Trophoblast cell (in vitro differentiated cells and primary cell): Measurements from ENCODE around the gene MEAF6.
A peak's percentile ranks its signal among the peaks of the same experiment; 100 is the strongest.

ENCODE experiments used
- DNase-seq, 2 donors: peaks; one replicate each; pipeline ENCODE4 v3.0.0-alpha.2; 2016
- H2AFZ ChIP-seq: 2 replicates; pipeline ENCODE4 v1.6.1; 2013; ENCODE audit warnings: low read length, moderate library complexity, mild to moderate bottlenecking; ENCODE audit not compliant: insufficient read depth, poor library complexity
- H2AK5ac ChIP-seq: 2 replicates; pipeline ENCODE4 v1.6.1; 2013; ENCODE audit warnings: mild to moderate bottlenecking, low read length
- H2BK120ac ChIP-seq: 2 replicates; pipeline ENCODE4 v1.6.1; 2013; ENCODE audit warnings: low read length, mild to moderate bottlenecking, moderate library complexity; ENCODE audit not compliant: insufficient read depth, poor library complexity
- H2BK12ac ChIP-seq: 2 replicates; pipeline ENCODE4 v1.6.1; 2013; ENCODE audit warnings: mild to moderate bottlenecking, low read length, moderate library complexity
- H2BK5ac ChIP-seq: 2 replicates; pipeline ENCODE4 v1.6.1; 2013; ENCODE audit warnings: low read length, low read depth, moderate library complexity, mild to moderate bottlenecking; ENCODE audit not compliant: poor library complexity
- H3K14ac ChIP-seq: 2 replicates; pipeline ENCODE4 v1.6.1; 2013; ENCODE audit warnings: mild to moderate bottlenecking, low read length
- H3K18ac ChIP-seq: 2 replicates; pipeline ENCODE4 v1.6.1; 2013; ENCODE audit warnings: mild to moderate bottlenecking, low read length
- H3K23ac ChIP-seq: 2 replicates; pipeline ENCODE4 v1.6.1; 2013; ENCODE audit warnings: low read length
- H3K27ac ChIP-seq: 2 replicates; pipeline ENCODE4 v1.5.1; 2013; ENCODE audit warnings: low read depth, mild to moderate bottlenecking, inconsistent platforms, low read length, moderate library complexity
- H3K27me3 ChIP-seq: 2 replicates; pipeline ENCODE4 v1.6.1; 2013; ENCODE audit warnings: inconsistent platforms, mild to moderate bottlenecking, low read length, moderate library complexity; ENCODE audit not compliant: insufficient read depth
- H3K36me3 ChIP-seq, 2 experiments: 1 replicate in 1 of 2; 2 replicates in 1 of 2; pipeline ENCODE4 v1.6.1; 2013; ENCODE audit warnings: low read length in 2 of 2, mild to moderate bottlenecking in 2 of 2, moderate library complexity in 1 of 2; ENCODE audit not compliant: insufficient read depth in 2 of 2, control insufficient read depth in 1 of 2
- H3K4ac ChIP-seq: 2 replicates; pipeline ENCODE4 v1.6.1; 2013; ENCODE audit warnings: low read depth, mild to moderate bottlenecking, low read length, moderate library complexity
- H3K4me1 ChIP-seq, 2 experiments: 1 replicate in 1 of 2; 2 replicates in 1 of 2; pipeline ENCODE4 v1.6.1; 2013; ENCODE audit warnings: low read length in 2 of 2, mild to moderate bottlenecking in 2 of 2, moderate library complexity in 1 of 2; ENCODE audit not compliant: insufficient read depth in 2 of 2, control insufficient read depth in 1 of 2
- H3K4me2 ChIP-seq: 2 replicates; pipeline ENCODE4 v1.6.1; 2013; ENCODE audit warnings: inconsistent platforms, mild to moderate bottlenecking, low read length, moderate library complexity
- H3K4me3 ChIP-seq: 2 replicates; pipeline ENCODE4 v1.5.1; 2013; ENCODE audit warnings: mild to moderate bottlenecking, low read depth, low read length, inconsistent platforms
- H3K79me1 ChIP-seq: one replicate; pipeline ENCODE4 v1.6.1; 2013; ENCODE audit warnings: low read length
- H3K79me2 ChIP-seq: 2 replicates; pipeline ENCODE4 v1.6.1; 2013; ENCODE audit warnings: low read length, mild to moderate bottlenecking; ENCODE audit not compliant: control insufficient read depth, insufficient read depth, poor library complexity
- H3K9ac ChIP-seq: 2 replicates; pipeline ENCODE4 v1.6.1; 2013; ENCODE audit warnings: mild to moderate bottlenecking, low read length
- H3K9me3 ChIP-seq: 2 replicates; pipeline ENCODE4 v1.6.1; 2013; ENCODE audit warnings: low read depth, mild to moderate bottlenecking, control low read depth, inconsistent platforms, low read length; ENCODE audit not compliant: insufficient read depth
- H4K12ac ChIP-seq: 2 replicates; pipeline ENCODE4 v1.6.1; 2013; ENCODE audit warnings: low read depth, mild to moderate bottlenecking, low read length, moderate library complexity
- H4K8ac ChIP-seq: 2 replicates; pipeline ENCODE4 v1.6.1; 2013; ENCODE audit warnings: low read depth, mild to moderate bottlenecking, low read length, moderate library complexity
- H4K91ac ChIP-seq: one replicate; pipeline ENCODE4 v1.6.1; 2013; ENCODE audit warnings: low read depth, mild to moderate bottlenecking, low read length, moderate library complexity
- WGBS: extraction: QIAGEN DNeasy Blood & Tissue Kit; methylation state at CpG from one replicate; pipeline ENCODE4 v1.1.7; 2013; ENCODE audit warnings: missing lambda C conversion rate; ENCODE audit not compliant: insufficient read length, insufficient coverage; ENCODE audit errors: extremely low coverage; 5-methylcytosine and 5-hydroxymethylcytosine counted together

MEAF6 gene

DNA sequence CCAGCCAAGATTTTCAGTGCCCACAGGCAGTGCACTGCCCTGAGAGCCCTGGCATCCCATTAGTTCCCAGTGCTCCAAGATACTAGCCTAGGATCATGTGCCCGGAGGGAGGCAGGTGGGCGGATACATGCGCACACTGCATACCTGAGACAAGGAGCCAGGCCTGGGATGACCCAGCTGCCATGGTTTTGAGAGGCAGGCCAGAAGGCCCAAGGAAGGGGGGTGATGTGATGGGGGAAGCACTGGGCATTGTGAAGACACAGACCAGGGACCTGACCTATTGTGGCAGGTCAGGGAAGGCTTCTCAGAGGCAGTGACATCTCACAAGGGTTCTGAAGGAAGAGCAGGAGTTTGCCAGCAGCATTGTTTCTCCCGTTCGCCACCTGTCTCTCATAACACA is 36.6 kb downstream of the MEAF6 start:
- no CpG with 5 or more reads among the region's 5 CpGs for WGBS
- Histone ChIP-seq H3K14ac (peak overlapping the region; percentile 80), H3K27me3 (no peaks in the 10 kb centered on the region), H3K27ac (peak overlapping the region; percentile 94), H4K91ac (peak overlapping the region; percentile 71), H3K9me3 (no peaks in the 10 kb centered on the region), H3K23ac (no peak overlapping the region), H3K79me1 (peaks cover 44% of the 10 kb centered on the region), H3K4ac (peak overlapping the region; percentile 85), H2BK5ac (peak overlapping the region; percentile 71), H4K12ac (peak overlapping the region; percentile 33), H3K4me3 (peak overlapping the region; percentile 2), H3K36me3 (peaks cover 65 to 67% of the 10 kb centered on the region in 2 experiments), H3K79me2 (peaks cover 27% of the 10 kb centered on the region), H3K4me2 (peak overlapping the region; percentile 78), H2AFZ (no peak overlapping the region), H2AK5ac (peak overlapping the region; percentile 70), H2BK12ac (peak overlapping the region; percentile 52), H4K8ac (peak overlapping the region; percentile 18), H2BK120ac (peak overlapping the region; percentile 76), H3K18ac (peak overlapping the region; percentile 84), H3K9ac (peak overlapping the region; percentile 58), H3K4me1 (peaks cover 52 to 60% of the 10 kb centered on the region in 2 experiments)
- DNase-seq = no peak

DNA sequence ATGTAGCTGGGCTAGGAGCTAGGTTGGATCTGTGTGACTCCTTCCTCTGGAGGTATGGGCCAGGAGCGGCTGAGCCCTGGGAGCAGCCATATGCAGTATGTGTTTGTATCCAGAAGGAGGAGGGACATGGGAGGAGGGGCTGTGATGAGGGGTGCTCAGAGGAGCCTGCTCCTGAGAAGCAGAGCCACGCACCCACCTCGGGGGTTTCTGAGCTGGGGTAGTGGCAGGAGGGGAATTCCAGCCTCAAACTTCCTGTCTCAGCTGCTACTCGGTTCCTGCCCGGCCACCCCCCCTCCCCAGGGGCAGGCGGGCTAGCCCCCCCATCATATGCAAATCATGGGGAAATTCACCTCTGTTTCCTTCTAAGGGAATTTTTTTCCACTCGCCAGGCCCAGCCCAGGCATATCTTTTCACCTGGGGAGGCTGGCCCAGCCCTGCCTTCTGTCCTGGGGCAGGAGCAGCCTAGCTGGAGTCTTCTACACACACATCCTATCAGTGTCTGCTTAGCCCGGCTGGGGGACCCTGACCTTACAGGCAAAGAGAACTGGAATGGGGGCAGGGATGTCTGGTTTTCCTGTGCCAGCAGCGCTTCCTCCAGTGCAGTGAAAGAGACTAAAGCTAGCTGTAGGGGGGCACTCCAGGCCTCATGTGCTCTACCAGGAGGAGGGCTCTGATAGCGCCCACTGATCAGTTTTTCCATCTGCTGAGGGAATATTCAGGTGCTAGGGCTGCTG is 37.2 kb downstream of the MEAF6 start:
- Histone ChIP-seq H4K8ac (peak overlapping the region; percentile 75), H3K79me1 (peaks cover 47% of the 10 kb centered on the region), H3K27ac (peak overlapping the region; percentile 94), H3K79me2 (peaks cover 27% of the 10 kb centered on the region), H3K23ac (no peak overlapping the region), H4K91ac (peak overlapping the region; percentile 97), H3K9ac (peak overlapping the region; percentile 58), H3K9me3 (no peaks in the 10 kb centered on the region), H3K4me1 (peaks cover 54 to 62% of the 10 kb centered on the region in 2 experiments), H3K4me3 (peak overlapping the region; percentile 25), H4K12ac (peak overlapping the region; percentile 76), H3K27me3 (no peaks in the 10 kb centered on the region), H3K18ac (peak overlapping the region; percentile 84), H3K4me2 (peak overlapping the region; percentile 78), H2AK5ac (peak overlapping the region; percentile 77), H2AFZ (peak overlapping the region; percentile 21), H3K14ac (peak overlapping the region; percentile 93), H3K36me3 (peaks cover 59 to 61% of the 10 kb centered on the region in 2 experiments), H2BK5ac (peak overlapping the region; percentile 81), H3K4ac (peak overlapping the region; percentile 85), H2BK12ac (peak overlapping the region; percentile 89), H2BK120ac (peak overlapping the region; percentile 95)
- DNase-seq = peak in 1 of 2 donors; percentile 42
- no CpG with 5 or more reads among the region's 10 CpGs for WGBS

DNA sequence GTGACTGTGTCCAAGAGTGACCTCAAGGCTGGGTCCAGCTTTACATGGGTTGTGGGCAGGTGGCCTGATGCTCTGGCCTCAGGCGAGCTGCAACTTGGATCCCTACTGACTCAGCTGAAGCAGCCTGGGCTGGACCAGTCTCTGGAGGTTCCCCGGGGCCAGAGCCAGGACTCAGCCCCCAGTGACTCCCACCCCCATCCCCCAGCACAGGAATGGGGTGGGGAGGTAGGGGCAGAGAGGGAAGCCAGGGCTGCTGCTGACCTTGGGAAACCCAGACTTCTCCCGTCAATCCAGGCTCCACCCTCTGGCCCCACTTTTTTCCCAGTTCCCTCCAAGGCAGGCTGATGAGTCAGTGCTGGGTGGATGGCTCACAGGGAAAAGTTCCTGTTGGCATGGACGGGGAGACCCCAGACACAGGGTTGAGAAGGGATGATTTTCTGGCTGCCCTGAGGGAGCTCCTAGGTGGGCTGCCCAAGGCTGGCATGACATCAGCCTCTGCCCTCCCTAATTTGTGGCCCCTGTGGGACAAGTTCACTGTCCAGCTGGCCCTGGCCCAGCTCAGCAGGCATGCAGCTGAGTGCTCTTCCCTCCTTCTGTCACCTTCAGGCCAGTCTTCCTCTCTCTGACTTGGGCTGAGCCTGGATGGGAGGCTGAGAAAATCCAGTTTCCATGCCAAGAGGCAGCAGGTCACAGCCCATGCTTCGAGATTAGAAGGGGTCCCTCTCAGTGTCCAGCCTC is 37.9 kb downstream of the MEAF6 start:
- H3K9ac ChIP-seq = peak overlapping the region; percentile 38
- peak overlapping the region; percentile 94 for H3K27ac ChIP-seq
- H2BK12ac ChIP-seq = peak overlapping the region; percentile 89
- peak overlapping the region; percentile 97 for H4K91ac ChIP-seq
- peak overlapping the region; percentile 30 for H3K4ac ChIP-seq
- H2AFZ ChIP-seq = peak overlapping the region; percentile 21
- whole genome bisulfite sequencing = no CpG with 5 or more reads among the region's 5 CpGs
- peak overlapping the region; percentile 75 for H4K8ac ChIP-seq
- no peaks in the 10 kb centered on the region for H3K9me3 ChIP-seq
- peak overlapping the region; percentile 76 for H3K18ac ChIP-seq
- peak overlapping the region; percentile 95 for H2BK120ac ChIP-seq
- H2AK5ac ChIP-seq = peak overlapping the region; percentile 81
- peak overlapping the region; percentile 78 for H3K4me2 ChIP-seq
- H3K36me3 ChIP-seq = peaks cover 51 to 54% of the 10 kb centered on the region in 2 experiments
- DNase-seq = peak; percentile 47 to 58
- H3K79me1 ChIP-seq = peaks cover 51% of the 10 kb centered on the region
- no peaks in the 10 kb centered on the region for H3K27me3 ChIP-seq
- H2BK5ac ChIP-seq = peak overlapping the region; percentile 81
- H3K4me3 ChIP-seq = peak overlapping the region; percentile 25
- no peak overlapping the region for H3K23ac ChIP-seq
- peaks cover 60 to 69% of the 10 kb centered on the region in 2 experiments for H3K4me1 ChIP-seq
- H4K12ac ChIP-seq = peak overlapping the region; percentile 76
- peak overlapping the region; percentile 93 for H3K14ac ChIP-seq
- H3K79me2 ChIP-seq = peaks cover 27% of the 10 kb centered on the region

DNA sequence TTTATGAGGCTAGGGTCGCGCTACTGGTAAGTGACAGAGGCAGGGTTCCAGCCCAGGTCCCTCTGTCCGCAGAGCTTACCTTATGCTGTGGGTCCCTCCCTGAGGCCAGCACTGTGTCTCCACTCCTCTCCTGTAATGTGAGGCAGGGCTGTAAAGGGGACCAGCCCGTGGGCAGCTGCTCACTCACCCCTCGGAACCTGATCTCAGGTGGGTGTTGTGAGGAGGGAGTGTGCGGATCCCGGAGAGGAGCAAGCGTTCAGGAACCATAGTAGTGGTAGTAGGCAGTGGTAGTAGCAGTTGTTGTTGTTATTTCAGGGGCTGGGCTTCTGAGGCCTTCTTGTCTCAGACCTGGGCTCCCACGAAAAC is 38.5 kb downstream of the MEAF6 start:
- Histone ChIP-seq H3K18ac (peak overlapping the region; percentile 47), H2BK5ac (peak overlapping the region; percentile 54), H2BK12ac (peak overlapping the region; percentile 32), H3K23ac (no peak overlapping the region), H4K8ac (peak overlapping the region; percentile 43), H4K91ac (peak overlapping the region; percentile 4), H3K4me3 (peak overlapping the region; percentile 63), H3K9me3 (no peaks in the 10 kb centered on the region), H3K27ac (peak overlapping the region; percentile 94), H3K4ac (peak overlapping the region; percentile 46), H3K4me1 (peaks cover 66 to 74% of the 10 kb centered on the region in 2 experiments), H3K27me3 (no peaks in the 10 kb centered on the region), H3K9ac (no peak overlapping the region), H3K4me2 (peak overlapping the region; percentile 78), H3K79me2 (peaks cover 29% of the 10 kb centered on the region), H4K12ac (no peak overlapping the region), H3K36me3 (peaks cover 46 to 48% of the 10 kb centered on the region in 2 experiments), H3K14ac (peak overlapping the region; percentile 64), H2BK120ac (peak overlapping the region; percentile 49), H2AK5ac (peak overlapping the region; percentile 81), H2AFZ (no peak overlapping the region), H3K79me1 (peaks cover 56% of the 10 kb centered on the region)
- no CpG with 5 or more reads among the region's 9 CpGs for whole genome bisulfite sequencing
- no peak for DNase-seq
